MM.1S (cell line): ENCODE results near the gene WSB2.

Experiments used
- CTCF ChIP-seq: fragments of 300-600 bp; sonication (generic); IDR thresholded peaks from 2 replicates; pipeline ENCODE4 v1.5.1; 2016; ENCODE audit warnings: antibody characterized with exemption, low read length, mixed read lengths
- EZH2 ChIP-seq: fragments of 300-600 bp; sonication (generic); optimal IDR thresholded peaks from 2 replicates; pipeline ENCODE3; 2017; ENCODE audit warnings: low read depth, mild to moderate bottlenecking, antibody characterized with exemption, low read length, mixed read lengths

- TF ChIP-seq CTCF (no peak), EZH2 (no peak)
Measured at GRCh38 chr12:118042091-118042490, 18.9 kb downstream of the WSB2 start.
